Activated T-cell treated with anti-CD3 and anti-CD28 coated beads, Interleukin-2, amount 50 U/mL, for 1 hour (primary cell): ENCODE results near the gene EIF2B1.

Experiments
- DNase-seq: peaks from one replicate; pipeline ENCODE4 v3.0.0-alpha.2; 2020

Gene EIF2B1

DNA sequence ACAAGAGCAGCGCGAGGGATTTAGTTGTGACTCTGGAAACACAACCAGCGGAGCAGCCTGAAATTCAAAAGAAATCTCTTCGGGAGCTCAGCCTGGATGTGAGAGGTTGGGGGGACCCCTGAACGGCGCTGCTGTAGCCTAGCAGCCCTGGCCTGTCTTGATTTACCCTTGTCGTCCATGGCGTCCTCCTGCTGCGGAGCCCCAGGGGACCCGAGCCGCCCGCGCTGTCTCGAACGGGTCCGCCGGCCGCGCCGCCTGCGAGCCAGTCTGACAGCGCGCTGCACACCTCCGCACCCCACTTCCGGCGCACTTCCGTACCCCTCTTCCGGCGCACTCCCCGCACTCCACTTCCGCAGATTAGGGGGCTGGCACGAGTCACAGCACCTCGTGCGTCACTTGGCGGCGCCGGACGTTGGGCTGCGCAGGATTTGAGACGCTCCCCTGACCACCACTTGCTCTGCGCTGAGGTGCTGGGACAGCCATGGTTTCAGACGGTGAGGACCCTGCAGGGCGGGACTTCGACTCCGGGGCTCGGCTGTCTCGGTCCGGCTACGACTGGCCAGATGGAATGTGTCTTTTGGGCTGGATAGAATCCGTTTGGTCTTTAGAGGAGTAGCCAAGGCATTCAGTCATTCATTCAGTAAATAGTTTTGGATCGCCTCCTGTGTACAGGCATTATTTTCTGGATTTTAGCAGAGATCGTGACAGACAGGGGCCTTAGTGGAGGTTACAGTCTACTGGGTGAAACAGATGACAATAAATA, at the start of gene EIF2B1, which contains the start of gene GTF2H3:
TSS of gene EIF2B1 (minus strand) at position 308 of the 763 bp plus-strand sequence. CDS start at position 179, 129 bp downstream.
TSS of gene GTF2H3 (plus strand) at position 451 of the 763 bp plus-strand sequence. CDS start at position 482, 31 bp downstream.
- DNase-seq: peak; percentile 95

DNA sequence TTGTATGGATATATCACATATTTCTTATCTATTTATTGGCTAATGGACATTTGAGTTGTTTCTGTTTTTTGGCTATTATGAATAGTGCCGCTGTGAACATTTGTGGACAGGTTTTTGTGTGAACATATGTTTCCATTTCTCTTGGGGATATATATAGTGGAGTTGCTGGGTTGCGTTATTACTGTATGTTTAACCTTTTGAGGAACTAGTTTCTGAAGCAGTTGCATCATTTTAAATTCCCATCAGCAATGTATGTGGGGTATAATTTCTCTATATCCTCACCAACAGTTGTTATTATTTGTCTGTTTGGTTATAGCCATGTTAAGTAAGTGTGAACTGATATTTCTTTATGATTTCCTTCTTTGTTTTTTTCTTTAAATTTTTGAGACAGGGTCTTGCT, 48.1 kb upstream of the EIF2B1 start:
- DNase-seq: no peak

DNA sequence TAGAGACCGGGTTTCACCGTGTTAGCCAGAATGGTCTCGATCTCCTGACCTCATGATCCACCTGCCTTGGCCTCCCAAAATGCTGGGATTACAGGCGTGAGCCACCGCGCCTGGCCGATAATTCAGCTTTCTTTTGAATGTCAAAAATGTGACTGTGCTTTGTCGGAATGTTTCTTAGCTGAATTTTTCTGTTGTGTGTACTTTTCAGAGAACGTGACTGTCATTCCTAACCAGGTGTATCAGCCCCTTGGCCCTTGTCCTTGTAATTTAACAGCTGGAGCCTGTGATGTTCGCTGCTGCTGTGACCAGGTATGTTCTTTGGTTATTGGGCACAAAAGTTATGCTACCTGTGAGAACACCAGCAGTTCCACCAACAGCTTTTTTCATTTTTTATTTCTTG, 45.5 kb upstream of the EIF2B1 start:
- DNase-seq: no peak

DNA sequence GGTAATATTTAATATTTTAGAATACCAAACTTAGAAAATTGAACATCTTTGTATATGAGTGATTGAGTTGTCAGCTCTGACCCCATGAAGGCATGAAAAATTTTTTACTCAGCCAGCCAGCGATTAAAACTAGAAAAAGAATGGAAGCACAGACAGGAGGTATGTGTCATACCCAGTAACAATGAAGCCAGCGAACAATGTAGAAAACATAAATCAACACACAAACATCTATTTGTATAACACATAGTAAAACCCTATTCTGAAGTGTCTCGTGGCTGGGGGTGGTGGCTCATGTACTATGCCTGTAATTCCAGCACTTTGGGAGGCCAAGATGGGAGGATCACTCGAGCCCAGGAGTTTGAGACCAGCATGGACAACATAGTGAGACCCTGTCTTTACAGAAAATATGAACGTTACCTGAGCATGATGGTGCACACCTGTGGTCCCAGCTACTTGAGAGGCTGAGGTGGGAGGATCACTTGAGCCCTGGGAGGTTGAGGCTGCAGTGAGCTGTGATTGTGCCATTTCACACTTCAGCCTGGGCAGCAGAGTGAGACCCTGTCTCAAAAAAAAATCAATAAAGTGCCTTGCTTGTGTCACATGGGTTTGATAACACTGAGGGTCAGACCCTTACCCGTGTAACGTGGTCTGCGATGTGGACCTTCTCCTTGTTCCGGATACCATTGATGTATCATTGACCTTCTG, 43.3 kb upstream of the EIF2B1 start:
- DNase-seq: no peak

DNA sequence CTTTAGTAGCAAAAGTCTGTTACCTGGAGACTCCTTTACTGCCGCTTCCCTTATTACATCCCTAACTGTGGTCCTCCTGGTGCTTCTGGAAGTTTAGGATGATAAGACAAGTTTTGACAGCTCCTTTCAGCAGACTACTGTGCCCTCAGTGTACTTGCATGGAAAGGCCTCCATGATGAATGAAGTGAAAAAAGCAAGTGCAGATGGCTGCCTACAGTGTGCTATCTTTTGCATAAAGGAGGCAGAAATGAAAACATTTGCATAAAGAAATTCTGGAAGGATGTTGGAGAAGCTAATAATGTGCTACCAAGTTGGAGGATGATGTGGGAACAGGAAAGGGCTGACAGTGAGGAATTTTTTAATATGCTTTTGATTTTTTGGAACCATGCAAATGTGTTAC, 42.0 kb upstream of the EIF2B1 start:
- DNase-seq: no peak

DNA sequence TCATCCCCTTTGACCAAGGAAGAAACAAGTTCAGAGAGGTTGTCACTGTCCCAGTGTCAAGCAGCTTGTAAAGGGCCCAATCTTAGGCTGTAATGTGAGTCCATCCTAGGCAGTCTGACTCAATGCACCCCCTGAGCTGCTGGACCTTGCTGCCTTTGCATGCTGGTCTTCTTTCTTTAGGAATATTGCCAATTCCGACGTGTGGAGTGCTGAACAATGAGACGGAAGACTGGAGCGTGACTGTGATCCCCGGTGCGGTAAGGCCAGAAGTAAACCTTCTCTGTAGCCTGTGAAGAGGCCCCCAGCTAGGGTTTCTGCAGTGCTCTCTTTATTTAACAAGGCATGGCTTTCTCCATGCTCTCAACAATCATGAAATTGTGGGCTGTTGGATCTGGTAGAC, 38.4 kb upstream of the EIF2B1 start:
- DNase-seq: no peak

DNA sequence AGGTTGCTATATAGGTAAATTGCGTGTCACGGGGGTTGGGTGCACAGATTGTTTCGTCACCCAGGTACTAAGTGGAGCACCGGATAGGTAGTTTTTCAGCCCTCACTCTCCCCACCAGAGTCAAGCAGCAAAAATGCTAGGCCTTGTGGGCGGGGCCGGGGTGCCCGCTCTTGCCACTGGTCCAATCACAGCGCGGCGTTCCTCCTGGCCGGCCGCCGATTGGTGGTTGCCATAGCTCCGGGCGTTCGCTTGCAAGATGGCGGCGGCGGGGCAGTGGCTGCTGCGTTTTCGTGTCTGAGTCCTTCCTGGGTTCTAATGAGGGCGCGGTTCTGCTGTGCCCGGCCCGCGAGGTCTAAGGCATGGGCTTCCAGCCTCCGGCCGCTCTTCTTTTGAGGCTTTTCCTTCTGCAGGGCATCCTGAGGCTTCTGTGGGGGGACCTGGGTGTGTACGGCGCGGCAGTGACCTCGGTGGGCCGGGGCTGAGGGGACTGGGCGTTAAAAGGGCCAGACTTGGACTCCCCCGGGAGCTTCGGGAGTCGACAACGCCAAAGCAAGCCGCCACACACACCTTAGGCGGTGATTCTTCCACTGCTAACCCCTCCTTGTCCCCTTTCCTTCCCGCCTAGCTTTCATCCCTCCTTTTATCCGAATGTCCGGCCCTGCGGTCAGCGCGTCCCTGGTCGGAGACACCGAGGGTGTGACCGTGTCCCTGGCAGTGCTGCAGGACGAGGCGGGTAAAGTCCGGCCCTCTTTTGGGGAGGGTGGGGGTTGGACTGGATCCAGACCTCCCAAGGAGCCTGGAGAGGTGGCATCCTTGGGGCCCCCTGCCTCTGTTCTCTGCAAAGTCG, 37.6 kb upstream of the EIF2B1 start, which contains the start of gene TCTN2:
TSS of gene TCTN2 (plus strand) at position 232 of the 847 bp plus-strand sequence. CDS start at position 360, 128 bp downstream.
- DNase-seq: peak; percentile 93

DNA sequence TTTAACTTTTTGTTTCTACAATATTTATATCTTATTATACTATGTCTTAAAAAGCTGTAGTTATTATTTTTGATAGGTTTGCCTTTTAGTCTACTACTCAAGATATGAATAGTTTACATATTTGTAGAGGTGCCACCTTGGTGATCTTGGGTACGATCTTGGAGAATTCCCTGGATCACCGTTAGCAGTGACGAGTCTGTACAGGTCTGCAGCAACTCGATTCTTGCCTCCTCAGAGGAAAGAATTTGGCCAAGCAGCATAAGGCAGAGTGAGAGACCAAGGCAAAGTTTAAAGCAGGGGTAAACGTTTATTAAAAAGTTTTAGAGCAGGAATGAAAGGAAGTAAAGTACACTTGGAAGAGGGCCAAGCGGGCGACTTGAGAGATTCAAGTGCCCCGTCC, 34.3 kb upstream of the EIF2B1 start:
- no peak for DNase-seq

DNA sequence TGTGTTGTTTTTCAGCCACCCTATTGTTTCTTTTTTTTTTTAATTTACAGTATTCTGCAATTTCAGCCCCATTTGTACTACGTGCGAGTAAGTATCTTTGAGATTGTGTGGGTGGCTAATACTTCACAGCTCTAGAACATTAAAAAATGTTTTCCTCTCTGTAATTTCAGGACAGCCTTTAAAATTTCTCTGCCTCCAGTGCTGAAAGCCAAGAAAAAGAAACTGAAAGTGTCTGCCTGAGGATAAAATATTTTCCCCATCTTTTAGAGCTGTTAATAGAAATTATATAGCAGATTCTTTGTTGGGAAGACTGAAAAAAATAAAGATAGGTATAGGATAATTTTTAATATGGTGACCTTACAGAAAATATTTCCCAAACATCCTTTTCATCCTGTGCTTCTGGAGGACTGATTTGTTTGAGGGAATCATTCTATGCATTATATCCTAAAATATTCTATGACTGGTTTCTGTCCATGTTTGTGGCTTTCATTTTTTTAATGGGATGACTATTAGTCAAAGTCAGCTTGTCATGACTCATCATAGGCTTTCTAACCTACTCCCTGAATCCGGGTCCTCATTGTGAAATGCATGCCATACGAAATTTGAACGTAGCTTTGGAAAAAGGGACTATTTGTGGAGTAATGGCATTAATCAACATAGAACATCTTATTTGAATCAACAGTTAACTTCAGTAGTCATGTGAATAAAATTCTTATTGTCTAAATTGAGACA, 26.7 kb upstream of the EIF2B1 start:
- DNase-seq: no peak

DNA sequence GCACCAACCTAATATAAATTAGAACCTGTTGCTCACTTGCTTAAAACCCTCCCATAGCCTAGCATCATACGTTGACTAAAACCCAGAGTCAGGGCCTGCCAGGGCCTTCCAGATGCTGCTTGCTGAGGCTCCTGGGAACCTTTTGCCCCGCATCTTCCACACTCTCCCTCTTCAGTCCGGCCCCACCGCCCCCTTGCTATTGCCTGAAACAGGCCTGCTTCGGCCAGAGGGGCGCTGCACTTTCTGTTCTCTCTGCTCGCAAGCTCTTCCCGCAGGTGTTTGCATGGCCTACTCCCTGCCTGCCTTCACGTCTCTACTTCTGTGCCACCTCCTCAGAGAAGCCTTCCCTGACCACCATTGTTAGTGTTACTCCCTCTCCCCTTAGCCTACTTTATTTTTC, 23.7 kb upstream of the EIF2B1 start:
- no peak for DNase-seq

DNA sequence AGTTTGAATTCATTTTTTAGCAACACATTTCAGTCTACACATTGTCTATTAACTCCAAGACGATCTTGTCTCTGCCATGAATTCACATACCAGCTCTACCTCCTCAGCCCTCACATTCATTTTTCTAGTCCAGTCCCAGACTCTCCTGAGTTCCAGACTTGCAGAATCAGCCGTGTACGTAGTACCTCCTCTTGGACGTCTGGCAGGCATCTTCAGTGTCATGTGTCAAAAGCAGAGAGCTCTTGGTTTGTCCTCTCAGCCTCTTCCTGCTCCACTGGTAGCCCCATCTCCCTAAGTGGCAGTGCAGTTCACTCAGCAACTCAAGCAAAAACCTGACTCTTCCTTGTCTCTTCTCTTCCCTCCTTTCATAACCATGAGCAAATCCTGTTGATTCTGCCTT, 22.9 kb upstream of the EIF2B1 start:
- no peak for DNase-seq

DNA sequence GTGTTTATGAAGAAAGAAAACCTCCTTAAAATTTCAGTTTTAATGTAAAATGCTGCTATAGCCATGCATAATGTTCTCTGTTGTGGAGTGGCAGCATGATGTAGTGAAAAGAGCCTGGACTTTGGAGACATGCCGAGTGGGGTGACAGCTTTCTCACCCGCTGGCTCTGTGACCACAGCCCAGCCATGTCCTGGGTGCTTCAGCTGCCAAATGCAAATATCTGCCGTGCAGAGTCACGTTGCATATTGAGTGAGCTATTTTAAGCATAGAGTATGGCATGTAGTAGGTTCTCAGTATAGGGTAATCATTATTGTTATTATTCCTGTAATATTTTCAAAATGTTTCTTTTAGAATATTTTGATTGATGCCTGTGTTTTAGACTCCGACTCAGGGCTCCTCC, 21.9 kb upstream of the EIF2B1 start:
- DNase-seq: no peak

DNA sequence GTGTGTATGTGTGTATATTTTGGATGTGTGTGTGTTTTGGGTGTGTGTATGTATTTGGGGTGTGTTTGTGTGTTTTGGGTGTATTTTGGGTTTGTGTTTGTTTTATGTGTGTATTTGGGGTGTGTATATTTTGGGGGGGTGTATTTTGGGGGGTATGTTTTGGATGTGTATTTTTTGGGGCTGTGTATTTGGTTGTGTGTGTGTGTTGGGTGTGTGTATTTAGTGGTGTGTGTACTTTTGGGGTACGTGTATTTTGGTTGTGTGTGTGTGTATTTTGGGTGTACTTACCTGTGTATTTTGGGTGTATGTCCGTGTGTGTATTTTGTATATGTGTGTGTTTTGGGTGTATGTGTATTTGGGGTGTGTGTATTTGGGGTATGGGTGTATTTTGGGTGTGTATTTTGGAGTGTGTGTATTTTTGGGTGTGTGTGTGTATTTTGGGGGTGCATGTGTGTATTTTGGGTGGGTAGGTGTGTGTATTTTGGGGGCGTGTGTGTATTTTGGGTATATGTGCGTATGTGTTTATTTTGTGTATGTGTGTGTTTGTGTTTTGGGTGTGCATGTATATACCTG, 20.7 kb upstream of the EIF2B1 start:
- DNase-seq: no peak

DNA sequence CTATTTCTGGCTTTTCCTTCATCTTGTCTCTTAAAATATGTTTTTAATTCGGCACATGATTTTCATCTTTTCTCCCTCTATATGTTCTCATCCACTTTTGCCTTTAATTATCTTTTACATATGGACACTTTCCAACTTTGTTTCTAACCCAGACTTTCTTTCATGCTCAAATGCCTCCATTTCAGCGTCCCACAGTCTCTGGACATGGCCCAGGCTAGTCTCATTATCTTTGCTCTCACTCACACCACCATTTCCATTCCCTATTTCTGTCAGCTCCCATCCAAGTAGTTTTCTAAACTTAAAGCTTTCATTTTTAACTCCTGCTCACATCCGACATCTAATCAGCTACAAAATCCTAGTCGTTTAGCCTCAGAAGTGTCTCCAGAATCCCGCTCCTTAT, 14.9 kb upstream of the EIF2B1 start:
- DNase-seq: no peak

DNA sequence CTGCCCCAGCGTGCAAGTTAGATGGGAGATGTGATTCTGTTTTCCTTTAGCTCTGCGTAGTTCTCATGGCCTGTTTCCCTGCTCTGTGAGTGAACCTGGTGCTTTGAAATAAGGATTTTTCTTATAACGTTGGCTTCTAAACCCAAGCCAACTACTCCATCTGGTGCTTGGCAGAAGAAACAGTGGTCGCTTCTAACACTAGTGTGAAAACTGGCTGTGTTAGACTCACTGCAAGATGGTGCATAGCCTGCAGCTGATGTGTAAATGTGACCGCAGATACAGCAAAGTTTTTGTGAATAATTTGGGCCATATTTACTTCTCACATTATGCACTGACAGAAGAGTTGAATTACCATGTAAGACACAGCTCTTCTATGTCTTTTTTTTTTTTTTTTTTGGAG, 12.4 kb upstream of the EIF2B1 start:
- DNase-seq: no peak

DNA sequence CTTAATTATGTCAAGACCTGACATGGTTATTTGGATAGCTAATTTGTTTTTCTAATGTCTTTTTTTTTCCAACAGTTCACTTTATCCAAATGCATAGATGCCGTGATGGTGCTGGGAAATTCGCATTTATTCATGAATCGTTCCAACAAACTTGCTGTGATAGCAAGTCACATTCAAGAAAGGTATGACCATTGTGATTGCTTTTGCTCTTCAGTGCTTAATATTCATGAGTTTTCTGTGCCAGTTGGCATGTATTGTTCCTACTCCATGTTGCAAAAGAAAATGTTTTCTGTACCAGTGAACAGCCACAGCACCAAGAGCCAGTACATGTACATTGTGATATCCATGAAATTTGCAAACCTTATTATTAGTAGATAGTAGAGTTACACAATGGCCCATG, 11.9 kb upstream of the EIF2B1 start:
- DNase-seq: no peak

DNA sequence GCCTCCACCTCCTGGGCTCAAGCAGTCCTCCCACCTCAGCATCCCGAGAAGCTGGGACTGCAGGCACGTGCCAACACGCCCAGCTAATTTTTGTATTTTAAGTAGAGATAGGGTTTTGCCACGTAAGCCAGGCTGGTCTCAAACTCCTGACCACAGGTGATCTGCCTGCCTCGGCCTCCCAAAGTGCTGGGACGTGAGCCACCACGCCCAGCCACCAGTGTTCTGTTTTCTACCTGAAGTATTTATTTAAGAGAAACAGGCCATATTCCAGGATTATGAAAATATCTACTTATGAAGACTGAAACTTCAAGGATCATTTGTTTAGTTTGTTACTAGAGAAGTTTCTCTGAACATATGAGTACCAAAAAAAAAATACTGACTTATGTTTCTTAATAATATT, 10.4 kb upstream of the EIF2B1 start:
- DNase-seq: no peak

DNA sequence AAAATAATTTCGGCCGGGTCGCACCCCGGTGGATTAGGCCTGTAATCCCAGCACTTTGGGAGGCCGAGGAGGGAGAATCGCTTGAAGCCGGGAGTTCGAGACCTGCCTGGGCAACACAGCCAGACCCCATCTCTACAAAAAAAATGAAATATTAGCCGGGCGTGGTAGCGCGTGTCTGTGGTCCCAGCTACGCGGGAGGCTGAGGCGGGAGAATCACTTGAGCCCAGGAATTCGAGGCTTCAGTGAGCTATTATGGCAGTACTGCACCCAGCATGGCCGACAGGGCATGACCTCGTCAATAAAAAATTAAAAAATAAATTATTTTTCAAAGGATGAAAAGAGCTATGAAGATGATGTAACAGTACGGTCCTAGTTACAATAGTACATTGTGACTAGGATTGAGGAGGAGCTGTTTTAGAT, 666 bp upstream of the EIF2B1 start:
- no peak for DNase-seq

DNA sequence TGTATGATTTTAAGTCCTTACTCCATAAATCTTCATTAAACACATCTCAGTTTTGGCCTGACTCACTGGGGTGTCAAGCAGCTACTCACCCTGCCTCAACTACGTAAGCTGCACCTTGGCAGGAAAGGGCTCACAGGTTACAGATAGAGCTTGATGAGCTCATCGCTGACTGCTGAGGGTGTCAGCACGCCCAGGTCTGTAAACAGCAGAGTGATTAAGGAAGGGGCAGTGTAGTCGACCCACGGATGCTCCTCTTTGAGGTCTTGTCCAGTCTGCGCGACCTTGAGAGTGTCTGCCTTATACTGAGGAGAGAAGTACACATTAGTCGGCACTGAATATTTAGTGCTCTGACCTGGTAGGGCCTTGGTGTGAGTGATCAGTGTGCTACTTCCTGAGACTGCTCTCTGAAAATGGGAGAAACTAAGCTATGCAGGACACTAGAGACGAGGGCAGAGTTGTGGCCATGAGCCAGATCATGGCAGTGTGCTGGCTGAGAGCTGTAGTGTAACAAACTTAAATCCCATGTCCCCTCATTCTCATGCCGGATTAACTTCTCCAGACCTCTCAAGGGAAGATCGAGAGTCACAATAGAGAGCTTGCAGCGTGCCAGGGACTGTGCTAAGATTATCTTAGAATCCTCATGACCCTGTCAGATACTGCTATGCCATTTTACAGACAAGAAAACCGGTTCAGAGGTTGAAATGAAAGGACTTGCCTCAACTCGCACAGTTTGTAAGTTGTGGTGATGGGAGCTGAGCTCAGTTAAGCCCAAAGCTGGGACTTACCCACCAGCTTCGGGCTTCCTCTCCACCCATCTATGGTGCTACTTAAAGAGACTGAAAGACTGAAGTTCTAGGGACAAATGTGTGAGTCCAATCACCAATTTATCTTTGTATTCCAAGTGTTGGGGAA, 11.6 kb downstream of the EIF2B1 start:
- DNase-seq: no peak

DNA sequence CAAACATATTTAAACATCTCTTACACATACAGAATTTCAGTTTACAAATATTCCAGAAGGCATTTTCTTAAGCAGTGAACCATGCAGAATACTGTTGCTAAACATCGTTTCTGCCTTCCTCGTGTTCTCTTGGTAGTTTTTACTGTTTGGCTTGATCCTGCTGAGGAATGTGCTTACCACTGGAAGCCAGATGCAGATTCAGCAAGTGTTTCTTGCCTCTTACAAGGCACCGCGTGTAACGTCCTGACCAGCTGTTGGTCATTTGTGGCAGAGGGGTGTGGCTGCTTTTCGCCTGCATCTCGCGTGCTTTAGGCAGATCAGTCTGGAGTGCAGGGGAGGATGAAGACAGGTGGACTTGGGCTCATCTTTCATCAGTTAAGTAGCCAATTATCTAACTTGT, 12.4 kb downstream of the EIF2B1 start:
- DNase-seq: no peak

DNA sequence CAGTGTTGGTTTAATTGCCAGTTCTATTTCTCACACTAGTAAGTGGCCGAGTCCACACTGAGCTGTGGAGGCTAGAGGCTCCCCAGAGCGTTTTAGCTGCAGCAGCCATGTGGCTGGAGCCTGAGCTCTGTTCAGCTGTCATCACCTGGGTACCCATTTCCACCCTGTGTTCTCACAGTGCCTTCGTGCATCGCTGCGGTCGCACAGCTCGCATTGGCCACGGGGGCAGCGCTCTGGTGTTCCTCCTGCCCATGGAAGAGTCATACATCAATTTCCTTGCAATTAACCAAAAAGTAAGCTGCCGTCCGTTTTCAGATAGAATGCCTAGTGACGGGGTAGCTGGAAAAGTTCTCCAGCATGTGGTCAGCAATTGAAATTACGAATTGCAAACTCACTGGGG, 15.9 kb downstream of the EIF2B1 start:
- DNase-seq: no peak
